NB4 (cell line): Measurements from ENCODE around the gene SLC22A6.

Experiments used
- DNase-seq: peaks from one replicate; pipeline ENCODE4 v3.0.0; 2010; ENCODE audit warnings: low read depth
- H3K4me3 ChIP-seq: one replicate; pipeline ENCODE4 v1.5.1; 2011; ENCODE audit warnings: mild to moderate bottlenecking, low read depth, low read length, moderate library complexity
- MYC ChIP-seq: IDR thresholded peaks from 2 replicates; pipeline ENCODE4 v1.6.1; 2011; ENCODE audit warnings: low read depth, low read length
- POLR2A ChIP-seq: IDR thresholded peaks from 2 replicates; pipeline ENCODE4 v1.6.1; 2011; ENCODE audit warnings: mild to moderate bottlenecking; ENCODE audit not compliant: insufficient read length; ENCODE audit errors: extremely low read depth
- TF ChIP-seq, protein P1 (sequence below): IDR thresholded peaks from 2 replicates; pipeline ENCODE4 v1.6.1; 2011; ENCODE audit warnings: low read depth, low read length
- TF ChIP-seq, protein P2 (sequence below): IDR thresholded peaks from one replicate; pipeline ENCODE4 v1.5.1; 2012; ENCODE audit warnings: low read depth, low read length

SLC22A6 gene

DNA sequence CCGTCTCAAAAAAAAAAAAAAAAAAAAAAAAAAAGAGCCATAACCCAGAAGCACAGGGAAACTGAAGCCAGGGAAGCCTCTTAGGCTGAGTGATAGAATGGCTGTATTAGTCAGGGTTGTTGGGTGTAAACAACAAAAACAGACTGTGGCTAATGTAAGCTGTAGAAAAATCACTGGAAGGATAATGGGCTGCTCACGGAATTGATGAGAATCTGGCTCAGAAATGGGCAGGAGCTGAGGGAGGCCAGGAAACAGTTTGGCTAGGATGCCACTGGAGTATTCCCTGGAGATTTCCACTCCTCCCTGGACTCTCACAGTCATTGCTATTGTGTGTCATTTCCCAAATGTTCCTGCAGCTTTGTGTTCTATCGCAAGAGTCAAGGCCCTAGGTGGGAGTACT is 22.4 kb downstream of the SLC22A6 start:
- TF ChIP-seq, protein P1, sequence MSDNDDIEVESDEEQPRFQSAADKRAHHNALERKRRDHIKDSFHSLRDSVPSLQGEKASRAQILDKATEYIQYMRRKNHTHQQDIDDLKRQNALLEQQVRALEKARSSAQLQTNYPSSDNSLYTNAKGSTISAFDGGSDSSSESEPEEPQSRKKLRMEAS, result no peak
- TF ChIP-seq MYC, result no peak
- TF ChIP-seq POLR2A, result no peak
- TF ChIP-seq, protein P2, sequence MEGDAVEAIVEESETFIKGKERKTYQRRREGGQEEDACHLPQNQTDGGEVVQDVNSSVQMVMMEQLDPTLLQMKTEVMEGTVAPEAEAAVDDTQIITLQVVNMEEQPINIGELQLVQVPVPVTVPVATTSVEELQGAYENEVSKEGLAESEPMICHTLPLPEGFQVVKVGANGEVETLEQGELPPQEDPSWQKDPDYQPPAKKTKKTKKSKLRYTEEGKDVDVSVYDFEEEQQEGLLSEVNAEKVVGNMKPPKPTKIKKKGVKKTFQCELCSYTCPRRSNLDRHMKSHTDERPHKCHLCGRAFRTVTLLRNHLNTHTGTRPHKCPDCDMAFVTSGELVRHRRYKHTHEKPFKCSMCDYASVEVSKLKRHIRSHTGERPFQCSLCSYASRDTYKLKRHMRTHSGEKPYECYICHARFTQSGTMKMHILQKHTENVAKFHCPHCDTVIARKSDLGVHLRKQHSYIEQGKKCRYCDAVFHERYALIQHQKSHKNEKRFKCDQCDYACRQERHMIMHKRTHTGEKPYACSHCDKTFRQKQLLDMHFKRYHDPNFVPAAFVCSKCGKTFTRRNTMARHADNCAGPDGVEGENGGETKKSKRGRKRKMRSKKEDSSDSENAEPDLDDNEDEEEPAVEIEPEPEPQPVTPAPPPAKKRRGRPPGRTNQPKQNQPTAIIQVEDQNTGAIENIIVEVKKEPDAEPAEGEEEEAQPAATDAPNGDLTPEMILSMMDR, result no peak
- no peak for DNase-seq
- H3K4me3 ChIP-seq, result no peak overlapping the region

DNA sequence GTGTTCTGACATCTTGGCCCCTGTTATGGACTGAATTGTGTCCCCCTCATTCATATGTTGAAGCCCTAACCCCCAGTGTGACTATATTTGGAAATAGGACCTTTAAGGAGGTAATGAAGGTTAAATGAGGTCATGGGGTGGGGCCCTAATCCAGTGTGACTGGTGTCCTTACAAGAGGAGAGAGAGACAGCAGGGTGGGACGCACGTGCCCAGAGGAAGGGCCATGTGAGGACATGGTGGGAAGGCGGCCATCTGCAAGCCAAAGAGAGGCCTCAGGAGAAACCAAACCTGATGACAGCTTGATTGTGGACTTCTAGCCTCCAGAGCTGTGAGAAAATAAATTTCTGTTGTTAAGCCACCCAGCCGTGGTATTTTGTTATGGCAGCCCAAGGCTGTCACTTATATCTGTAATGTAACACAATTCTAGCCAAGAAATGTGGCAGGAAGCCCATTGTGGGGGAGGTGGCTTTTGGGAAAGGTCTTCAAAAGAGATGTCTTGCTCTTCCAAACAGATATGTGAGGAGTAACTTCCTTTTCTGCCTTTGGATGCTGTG is 23.7 kb downstream of the SLC22A6 start:
- DNase-seq, result no peak
- H3K4me3 ChIP-seq, result no peak overlapping the region
- TF ChIP-seq POLR2A, result no peak
- TF ChIP-seq, protein P2, result no peak
- TF ChIP-seq MYC, result no peak
- TF ChIP-seq, protein P1, result no peak

DNA sequence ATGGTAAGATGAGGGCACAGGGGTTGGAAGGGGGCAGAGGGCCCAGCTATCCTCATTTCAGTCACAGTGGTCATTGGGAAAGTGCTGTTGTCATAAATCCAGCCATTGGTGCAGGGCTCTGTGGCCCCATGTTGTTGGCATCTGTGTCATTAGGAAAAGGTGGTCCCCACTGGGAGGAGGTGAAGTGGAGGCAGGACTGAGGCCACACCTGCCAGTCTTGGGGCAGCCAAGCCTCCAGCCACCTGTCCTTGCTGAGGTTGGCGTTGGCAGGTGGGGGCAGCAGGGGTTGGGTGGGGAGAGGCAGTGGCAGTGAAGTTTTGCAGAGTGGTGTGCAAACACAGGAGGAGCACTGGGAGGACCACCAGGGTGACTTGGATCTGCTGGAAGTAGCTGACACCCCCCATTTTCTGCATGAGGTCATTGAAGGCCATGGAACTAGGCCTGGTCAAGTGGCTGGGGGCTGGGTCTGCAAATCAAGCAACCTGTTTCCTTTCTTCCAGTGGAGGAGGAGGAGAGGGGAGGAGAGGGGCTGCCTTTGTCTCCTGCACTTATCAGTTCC is 25.3 kb downstream of the SLC22A6 start:
- H3K4me3 ChIP-seq, result no peak overlapping the region
- TF ChIP-seq POLR2A (no peak), MYC (no peak)
- TF ChIP-seq, protein P2, result no peak
- TF ChIP-seq, protein P1, result no peak
- DNase-seq, result no peak

DNA sequence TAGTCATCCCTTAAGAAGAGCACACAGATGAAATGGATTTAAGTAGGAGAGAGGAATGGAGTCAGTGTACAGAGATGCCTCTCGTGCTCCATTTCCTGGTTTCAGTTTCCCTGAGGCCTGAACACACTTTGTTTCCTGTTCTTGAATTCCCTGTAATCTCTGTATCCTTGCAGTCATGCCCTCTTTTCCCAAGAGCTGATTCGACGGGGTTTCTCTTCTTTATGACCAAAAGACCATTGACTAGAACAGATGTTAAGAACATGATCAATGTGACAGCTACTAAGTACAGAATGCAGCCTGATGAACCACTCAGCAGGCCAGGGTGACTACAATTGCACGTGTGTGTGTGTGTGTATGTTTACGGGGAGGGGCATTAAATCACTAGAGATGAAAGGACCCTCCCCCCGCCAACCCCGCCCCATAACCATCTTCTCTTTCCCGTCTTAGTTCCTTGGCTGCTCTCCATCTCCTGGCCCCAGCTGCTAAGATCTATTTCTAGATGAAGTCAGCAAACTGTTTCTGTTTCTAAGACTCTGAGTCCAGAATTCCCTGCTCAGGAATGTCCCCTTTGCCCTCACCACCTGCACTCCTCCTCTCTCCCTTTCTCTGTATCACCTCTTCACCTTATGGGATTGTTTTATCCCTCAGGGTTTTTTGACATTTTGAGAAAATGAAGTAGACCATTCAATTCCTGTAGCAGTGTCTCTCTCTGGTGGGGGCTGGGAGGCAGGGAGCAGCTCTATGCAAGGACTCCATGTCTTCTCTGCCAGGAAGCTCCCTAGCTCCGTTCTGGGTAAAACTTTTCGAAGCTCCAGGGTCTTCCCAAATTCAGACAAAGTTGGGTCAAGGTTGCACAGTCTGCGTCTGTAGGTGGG is 26.0 kb downstream of the SLC22A6 start:
- TF ChIP-seq, protein P2, result no peak

DNA sequence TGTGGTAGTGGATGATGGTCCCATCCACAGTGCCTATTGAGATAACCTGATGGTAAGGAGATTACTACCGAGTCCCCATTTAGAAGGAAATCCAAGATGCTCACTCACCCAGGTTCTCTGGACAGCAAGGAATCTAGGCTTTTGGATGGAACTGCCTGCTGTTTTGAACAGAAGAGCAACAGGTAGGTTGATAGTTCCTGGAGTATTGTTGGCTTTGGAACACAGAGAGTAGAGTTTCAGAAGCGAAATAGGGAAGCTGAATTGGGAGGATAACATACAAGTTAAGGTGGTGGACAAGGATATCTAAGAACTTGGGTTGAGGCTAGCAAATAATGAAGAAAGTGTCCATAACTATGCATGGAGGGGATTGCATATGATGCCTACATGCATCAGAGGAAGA is 27.6 kb downstream of the SLC22A6 start:
- no peak for DNase-seq
- TF ChIP-seq, protein P1, result no peak
- no peak for TF ChIP-seq MYC
- no peak for TF ChIP-seq POLR2A
- TF ChIP-seq, protein P2, result no peak

More for the DNA sequence above, 26.0 kb downstream of the SLC22A6 start:
- H3K4me3 ChIP-seq, result no peak overlapping the region
- no peak for DNase-seq

More for the DNA sequence above, 27.6 kb downstream of the SLC22A6 start:
- H3K4me3 ChIP-seq, result no peak overlapping the region
